GM18498 (cell line): ENCODE measurements around the gene PYCR2.

Experiments used
- ATAC-seq: cut with Tn5 transposase; IDR thresholded peaks from one replicate; pipeline ENCODE4 v1.9.1; 2021; ENCODE audit warnings: mild to moderate bottlenecking, moderate library complexity; ENCODE audit not compliant: unreplicated experiment

Gene PYCR2

DNA sequence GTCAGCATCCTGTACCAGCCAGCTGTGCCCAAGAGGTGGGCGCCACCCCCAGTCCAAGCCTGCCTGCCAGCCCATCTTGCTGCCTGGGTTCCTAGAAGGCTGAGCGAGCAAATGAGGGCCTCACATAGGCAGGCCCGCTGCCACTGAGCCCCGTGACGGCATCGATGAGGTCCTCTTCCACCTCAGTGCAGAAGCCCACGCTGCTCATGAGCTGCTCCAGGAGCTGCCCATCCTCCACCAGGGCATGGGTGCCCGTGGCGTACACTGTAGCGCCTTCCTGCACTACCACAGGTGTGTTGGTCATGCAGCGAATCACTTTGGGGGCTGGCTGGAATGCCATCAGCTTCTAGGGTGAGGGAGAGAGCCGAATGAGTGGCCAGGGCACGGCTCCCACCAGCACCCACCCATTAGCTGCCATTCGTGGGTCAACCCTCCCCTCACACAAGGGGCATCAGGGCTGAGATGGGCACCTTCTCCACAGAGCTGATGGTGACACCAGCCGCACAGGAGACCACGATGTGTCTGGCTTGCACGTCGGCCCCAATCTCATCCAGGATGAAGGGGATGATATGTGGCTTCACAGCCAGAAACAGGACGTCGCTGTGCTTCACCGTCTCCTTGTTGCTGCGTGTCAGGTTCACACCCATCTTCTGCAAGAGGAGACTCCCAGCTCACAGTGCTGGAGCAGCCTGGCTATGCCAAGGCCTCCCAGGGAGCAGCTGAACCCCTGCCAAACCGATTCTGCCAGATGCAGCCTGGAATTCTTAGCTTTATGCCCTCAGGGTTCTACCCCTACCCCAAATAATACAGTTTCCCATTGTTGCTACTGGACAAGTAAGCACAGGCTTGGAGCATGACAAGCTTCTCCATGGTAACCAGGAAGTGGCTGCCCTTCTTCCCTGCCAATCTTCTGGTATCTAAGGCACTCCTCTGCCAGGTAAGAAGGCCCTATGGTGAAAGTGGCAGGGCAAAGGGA lies 2.0 kb downstream of the PYCR2 start:
- ATAC-seq: no peak

DNA sequence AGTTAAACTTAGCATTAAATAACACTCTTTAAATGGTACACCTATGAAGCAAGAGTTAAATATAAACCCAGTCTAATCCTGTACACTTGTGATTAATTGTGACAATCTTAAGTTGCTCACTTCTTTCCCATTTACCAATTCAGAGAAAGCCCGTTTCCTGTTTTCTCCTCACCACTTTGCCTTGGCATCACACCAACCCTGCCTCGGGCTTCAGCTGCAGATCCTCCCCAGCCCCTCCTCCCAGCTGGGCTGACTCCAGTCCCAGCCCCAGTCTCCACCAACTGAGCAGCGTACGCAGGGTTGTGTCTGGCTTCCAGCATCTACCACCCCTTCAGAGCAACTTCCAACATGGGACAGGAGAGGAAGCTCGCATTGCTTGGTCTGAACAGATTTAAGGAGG lies 4.1 kb downstream of the PYCR2 start:
- no peak for ATAC-seq

DNA sequence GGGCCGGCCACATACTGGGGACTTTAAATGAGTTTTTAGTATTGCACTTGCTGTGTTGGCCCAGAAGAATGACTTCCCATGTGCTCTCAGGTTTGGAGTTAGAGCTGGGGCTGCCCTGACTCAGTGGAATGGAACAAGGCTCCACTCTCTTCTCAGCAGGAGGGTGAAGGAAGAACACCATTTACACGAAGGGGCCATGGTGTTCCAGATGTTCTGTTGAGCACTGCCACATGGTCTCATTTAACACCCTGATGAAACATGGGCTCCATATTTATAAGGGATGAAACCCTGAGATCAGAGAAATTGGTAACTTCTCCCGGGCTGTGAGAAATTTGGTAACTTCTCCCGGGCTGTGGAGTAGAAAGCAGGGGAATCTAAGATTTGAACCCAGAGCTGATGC lies 5.8 kb downstream of the PYCR2 start:
- no peak for ATAC-seq

DNA sequence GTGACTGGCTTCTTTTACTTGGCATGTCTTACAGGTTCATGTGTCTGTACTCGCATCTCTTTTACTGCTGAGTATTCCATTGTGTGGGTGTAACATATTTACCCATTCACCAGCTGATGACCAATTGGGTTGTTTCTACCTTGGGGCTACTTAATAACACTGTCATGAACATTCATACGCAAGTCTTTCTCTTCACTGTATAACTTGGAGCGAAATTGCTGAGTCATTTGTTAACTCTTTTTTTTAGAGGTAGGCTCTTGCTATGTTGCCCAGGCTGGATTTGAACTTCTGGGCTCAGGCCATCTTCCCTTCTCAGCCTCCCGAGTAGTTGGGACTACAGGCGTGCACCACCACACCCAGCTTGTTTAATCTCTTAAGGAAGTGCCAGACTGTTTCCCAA lies 6.5 kb downstream of the PYCR2 start:
- ATAC-seq: no peak

DNA sequence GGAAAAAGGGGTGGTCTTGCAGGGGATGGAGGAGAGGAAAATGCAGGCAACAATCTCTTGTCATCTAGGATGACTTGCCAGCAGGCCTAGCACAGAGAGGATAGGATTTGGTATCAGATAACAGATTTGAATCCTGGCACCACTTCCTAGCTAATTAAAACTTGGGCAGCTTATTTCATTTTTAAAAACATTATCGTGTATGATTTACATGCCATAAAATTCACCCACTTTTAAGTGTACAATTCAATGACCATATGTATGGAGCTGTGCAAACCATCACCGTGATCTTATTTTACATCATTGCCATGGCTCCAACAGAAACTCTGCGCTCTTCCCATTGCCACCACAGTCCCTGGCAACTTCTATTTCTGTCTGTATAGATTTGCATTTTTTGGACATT lies 6.9 kb downstream of the PYCR2 start:
- ATAC-seq: no peak

DNA sequence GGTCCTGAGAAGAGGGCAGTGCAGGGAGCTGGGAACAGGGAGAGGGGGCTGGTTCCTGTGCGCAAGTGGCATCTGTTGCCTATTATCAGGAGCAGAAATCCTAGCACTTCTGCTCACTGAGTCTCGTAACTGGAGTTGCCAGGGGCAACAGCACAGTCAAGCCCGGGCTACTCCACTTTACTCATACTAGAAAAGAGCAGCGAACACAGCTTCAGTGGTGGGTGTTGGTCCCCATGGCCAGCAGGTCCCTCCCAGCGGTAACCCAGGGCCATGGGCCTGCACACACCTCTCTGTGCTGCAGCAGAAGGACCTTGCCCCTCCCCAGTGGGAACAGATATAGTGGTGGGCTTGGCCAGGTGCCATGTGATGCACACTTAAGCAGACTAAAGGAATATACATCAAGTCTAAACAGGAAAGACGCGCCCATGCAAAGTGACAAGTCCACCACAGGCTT lies 8.5 kb downstream of the PYCR2 start:
- no peak for ATAC-seq

DNA sequence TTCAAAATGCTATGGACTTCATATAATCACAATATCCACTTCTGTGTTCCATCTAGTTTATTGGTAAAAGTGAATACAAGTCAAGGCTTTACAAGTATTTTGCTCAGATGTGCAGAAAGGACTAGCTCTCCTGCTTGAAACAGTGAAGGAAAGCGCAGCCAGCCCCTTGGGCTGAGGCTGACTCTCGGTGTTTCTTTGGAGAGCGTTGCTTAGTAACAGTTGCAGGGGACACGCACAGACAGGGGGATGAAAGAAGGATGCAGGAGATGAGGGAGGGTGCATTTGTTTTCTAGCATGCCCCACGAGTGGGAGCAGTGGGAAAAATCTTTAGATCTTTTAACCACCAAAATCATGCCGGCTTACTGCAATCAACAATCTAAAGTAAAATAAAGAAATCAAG lies 9.1 kb downstream of the PYCR2 start:
- no peak for ATAC-seq

DNA sequence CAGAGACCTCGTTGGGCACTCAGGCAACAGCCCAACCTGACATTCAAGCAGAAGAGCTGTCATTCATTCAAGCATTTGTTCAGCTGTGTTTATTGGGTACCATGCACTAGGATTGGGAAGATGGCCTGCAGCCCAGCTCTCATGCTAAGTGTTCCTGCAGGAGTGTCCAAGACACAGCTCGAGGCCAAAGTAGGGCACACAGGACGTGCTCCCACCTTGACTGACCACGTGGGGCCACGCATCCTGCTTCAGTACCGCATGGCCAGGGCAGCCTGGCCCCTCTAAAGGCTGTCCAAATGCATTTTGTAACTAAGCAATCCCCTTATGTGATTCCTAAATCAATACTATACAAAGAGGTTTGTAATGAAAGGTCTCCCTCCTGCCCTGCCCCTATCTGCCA lies 9.7 kb downstream of the PYCR2 start:
- ATAC-seq: no peak

DNA sequence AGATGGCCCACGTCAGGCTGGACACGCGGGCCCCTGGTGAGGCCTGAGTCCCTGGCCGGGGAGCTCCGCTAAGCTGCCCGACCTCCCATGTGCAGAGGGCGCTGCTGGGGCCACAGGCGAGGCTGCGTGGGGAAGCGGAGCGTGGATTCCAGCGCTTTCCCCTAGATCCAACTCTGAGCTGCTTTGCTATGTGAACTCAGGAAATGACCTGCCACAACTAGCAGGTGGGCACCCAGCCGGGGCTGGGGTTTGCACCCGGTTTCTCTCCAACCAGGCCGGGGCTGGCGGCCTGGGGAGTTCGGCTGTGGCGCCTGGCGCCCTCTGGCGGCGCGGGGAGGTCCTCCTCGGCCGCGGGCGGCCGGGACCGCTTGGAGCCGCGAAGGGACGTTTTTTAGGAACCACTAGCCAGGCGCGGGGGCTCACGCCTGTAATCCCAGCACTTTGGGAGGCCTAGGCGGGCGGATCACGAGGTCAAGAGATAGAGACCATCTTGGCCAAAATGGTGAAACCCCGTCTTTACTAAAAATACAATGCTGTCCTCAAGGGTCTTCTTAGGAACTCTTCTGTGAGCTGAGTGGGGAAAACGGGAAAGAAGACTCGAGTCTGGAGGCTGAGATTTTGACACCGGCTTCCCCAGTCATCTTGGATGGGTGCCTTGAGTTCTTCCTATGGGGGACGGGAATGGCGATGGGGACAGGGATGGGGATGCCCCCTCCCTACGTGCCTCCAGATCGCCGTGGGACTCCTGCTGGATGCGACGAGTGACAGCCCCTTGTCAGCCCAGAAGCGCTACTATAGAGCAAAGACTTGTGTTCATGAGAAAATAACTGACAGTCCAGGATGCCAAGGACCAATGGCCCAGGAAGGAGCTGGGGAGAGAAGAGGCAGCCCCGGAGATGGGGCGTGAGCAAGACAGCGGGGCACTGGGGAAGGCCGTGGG lies 12.6 kb downstream of the PYCR2 start:
- peak; percentile 83 for ATAC-seq

DNA sequence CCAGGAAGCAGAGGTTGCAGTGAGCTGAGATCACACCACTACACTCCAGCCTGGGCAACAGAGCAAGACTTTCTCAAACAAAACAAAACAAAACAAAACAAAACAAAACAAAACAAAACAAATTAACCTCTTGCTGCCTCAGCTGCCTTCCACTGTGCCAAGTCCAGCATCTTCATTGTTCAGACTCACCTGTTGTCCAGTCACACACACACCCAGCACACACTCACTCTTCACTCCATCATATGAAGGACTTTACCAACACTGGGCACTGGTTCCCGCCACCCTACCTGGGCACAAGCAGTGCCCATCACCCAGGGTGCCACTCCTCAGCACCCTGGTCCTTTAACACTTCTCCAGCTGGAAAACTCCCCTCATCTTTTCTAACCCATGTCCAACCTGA lies 14.6 kb downstream of the PYCR2 start:
- ATAC-seq: no peak

DNA sequence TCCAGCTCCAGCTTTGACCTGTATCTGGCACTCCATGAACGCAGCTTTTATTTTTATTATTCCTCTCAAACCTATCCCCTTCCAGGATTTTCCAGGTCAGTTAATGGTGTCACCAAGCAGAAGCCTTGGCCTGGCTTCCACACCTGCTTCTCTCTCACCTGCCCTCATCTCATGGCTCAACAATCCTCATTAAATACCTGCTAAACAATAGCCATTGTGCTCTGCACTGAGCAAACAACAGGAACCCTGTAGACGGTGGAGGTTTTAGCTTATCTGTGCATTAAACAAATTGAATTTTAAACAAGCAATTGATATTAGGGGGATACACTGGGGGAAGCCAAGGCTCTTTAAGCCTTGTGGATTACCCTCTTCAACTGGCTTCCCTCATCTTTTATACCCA lies 15.3 kb downstream of the PYCR2 start:
- ATAC-seq: no peak

DNA sequence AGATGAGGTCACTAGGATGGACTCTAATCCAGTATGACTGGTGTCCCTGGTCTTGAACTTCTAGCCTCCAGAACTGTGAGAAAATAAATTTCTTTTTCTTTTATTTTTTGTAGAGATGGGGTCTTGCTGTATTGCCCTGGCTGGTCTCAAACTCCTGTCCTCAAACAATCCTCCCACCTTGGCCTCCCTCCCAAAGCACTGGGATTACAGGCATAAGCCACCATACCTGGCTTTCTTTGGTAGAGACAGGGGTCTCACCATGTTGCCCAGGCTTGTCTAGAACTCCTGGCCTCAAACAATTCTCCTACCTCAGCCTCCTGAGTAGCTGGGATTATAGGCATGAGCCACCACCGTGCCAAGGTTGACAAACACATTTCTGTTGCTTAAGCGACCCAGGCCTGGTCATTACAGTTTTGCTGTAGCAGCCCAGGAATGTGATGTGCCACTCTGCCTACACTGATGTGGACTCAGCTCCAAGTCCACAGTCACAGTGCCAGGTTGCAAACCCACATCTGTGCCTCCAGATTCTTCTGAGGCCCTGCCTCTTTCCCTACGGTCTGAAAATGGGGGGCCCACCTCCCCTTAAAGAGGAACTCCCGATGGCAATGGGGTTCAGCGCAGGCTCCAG lies 15.9 kb downstream of the PYCR2 start:
- no peak for ATAC-seq

DNA sequence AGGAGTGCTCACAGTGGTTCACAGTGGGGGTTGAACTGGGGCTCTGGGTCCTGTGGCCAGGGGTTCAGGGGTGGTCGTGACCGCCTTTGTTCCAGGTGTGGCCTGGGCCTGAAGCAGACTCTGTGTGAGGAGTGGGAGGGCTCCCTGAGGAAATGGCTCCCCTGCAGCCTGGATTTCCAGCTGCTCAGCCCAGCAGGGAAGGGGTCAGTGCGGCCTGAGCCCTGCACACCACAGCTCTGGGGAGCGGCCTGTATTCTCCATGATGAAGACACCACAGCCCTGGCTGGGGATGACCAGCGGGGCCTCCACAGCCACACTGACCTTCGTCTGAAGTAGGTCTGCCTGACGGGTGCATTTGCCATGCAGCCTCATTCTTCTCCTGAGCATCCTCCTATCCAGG lies 16.7 kb downstream of the PYCR2 start:
- ATAC-seq: no peak

DNA sequence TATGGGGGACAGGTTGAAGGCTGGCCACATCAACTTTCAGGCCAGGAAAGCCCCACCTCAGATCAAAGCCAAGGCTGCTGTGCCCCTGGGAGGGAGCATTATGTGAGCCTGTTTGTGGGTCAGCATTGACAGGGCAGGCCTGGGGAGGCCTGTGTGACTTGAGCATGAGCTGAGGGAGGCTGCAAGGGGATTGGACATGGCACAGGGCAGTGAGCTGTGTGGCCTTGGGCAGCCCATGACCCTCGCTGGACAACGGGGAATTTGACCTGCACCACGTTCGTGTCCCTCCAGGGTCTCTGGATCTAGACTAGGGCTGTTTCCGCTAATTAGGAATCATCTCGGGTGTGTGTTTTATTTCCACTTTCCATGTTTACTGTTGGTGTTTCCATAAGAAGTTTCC lies 17.6 kb downstream of the PYCR2 start:
- ATAC-seq: no peak

DNA sequence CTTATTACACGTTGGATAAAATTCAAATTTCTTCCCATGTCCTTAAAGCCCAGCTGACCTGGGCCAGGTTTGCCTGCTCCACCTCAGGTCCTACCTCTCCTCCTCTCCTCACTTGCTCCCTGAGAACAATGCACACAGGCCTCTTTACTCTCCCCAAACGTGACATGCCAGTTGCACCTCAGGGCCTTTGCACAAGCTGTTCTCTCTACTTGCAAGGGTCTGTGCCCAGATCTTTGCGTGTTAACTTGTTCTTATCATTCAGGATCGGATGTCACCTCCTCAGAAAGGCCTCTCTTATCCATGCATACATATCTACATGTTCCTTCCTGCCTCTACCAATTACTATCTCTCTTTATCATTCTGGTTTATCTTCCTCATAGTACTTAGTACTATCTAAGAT lies 20.4 kb downstream of the PYCR2 start:
- no peak for ATAC-seq

DNA sequence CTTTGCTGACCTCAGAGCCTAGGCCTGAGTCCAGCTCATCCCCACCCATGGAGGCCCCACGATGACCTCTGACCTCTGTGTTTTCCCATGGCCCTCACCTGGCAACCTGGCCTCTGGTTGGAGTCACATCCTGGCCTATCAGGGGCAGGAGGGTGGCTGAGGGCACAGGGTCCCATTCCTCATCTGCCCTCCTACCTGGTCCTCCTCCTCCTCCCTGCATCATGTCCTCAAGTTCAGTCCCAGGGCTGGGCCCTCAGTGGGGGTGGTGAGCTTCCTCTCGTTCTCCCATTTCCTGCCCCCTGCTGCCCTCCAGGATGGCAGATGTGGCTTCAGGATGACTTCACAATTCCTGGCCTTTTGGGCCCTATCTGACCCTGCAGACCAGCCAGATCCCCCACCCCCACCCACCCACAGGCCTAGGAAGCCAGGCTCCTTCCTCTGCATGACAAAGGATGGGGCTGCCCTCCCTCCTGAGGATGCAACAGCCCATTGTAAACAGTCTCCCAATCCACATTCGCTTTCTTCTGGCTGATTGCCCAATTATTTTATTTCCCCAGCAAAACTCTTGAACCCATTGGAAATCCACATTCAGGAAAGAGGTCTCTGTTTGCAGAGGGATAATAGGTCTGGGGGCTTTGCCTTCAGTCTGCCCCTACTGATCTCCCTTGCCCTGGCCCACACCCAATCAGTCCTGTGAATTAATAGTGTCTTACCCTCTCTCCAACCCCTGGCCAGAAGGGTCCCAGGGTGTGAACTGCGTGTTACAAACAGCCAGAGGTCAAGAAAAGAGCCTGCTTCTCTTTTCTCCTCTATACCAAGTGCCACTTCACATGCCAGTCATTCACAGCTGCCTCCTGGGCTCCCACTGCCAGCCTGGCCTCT lies 24.8 kb downstream of the PYCR2 start:
- ATAC-seq: no peak

DNA sequence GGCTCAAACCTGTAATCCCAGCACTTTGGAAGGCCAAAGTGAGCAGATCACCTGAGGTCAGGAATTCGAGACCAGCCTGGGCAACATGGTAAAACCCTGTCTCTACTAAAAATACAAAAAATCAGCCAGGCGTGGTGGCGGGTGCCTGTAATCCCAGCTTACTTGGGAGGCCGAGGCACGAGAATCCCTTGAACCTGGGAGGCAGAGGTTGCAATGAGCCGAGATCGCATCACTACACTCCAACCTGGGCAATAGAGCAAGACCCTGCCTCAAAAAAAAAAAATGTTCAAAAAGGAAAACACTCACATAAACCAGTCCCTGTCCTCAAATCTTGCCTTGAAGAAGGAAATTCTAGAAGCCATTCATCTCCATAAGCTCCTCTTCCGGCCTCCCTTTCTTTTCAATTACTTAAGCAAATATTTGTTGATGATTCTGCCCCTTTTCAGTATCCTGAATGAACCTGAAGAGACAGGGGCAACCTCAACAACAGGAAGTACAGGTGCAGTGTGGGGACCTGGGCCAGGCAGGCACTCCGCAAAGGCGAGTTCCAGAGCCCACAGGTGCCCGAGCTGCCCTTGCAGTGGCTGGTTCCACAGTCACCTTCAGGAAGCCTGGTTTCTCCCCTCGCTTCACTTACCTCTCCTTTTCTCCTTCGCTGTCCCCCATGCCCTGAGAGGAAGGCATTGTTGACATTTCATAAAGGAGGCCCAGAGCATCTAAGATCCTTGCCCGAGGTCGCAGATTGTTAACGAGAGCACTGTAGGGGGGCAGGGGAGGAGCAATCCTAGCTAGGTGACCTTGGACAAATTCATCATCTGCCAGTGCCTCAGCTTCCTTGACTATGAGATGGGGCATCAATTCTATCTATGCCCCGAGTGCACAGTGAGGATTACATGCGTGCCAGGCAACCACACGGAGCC lies 26.2 kb downstream of the PYCR2 start:
- ATAC-seq: no peak

DNA sequence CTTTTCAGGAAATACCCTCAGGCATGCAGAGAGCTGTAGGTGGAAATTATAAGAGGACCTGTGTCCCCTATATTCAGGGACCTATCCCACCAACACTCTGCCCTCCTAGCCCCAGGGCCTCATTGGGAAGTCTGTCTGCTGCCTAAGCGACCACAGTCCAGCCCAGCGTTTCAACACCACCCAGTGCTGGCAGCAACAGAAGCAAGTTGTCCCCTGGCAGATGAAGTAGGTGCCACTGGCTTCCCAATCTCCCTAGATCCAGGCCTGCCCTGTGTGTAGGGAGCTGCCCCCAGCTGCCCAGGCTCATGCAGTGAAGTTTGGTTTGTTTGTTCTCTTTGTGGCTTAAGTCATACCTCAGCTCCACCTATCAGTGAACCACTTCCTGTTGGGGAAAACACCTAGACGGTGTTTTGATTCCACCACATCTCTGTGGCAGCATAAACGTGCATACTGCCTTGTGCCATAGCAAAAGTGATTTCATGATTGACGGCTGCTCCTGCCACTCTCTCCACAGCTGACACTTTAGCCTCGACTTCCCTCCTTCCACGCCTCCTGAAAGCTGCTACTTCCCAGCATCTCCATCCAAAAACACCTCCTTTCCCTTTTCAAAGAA lies 27.0 kb downstream of the PYCR2 start:
- ATAC-seq: peak; percentile 100

DNA sequence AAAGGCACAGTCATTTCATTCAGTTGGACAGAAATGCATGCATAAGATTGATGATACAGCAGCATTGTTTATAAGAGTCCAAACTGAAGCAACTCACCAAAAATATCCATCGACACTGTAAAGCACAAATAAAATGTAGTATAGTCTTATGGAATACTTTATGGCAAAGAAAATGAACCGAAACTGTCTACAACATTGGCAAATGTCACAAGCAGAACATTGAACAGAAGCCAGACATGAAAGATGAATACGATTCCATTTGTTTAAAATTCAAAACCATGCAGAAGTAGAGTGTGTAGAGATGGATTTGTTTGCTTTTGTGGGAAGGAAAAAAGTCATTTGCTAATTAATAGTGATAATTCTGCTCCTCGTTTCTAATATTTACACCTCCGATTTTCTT lies 27.6 kb downstream of the PYCR2 start:
- ATAC-seq: no peak
